ENCODE data around the gene ANKRD44. TPM values are rescaled to one million over a fixed set of nuclear protein-coding genes. Genes with fewer than 3 reads are reported as not detected.

ANKRD44 gene
- total RNA-seq, 1 donor from 2014 or later = 4.3 TPM

DNA sequence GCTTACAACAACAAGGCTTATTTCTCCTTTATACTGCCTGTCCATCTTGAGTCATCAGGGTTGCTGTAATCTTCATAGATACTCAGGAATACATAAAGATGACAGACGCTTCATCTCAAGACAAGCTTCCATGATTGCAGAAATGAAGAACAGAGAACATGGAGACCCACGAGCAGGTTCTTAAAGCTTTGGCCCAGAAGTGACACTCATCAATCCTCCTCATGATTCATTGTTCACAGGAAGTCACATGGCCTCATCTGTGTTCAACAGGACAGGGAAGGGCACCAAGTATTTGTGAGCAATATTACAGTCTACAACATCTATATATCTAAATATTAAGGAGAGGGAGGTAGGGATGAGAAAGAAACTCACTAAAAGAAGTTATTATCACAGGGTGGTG, 347.5 kb downstream of the ANKRD44 start:
- TF ChIP-seq, protein P1, sequence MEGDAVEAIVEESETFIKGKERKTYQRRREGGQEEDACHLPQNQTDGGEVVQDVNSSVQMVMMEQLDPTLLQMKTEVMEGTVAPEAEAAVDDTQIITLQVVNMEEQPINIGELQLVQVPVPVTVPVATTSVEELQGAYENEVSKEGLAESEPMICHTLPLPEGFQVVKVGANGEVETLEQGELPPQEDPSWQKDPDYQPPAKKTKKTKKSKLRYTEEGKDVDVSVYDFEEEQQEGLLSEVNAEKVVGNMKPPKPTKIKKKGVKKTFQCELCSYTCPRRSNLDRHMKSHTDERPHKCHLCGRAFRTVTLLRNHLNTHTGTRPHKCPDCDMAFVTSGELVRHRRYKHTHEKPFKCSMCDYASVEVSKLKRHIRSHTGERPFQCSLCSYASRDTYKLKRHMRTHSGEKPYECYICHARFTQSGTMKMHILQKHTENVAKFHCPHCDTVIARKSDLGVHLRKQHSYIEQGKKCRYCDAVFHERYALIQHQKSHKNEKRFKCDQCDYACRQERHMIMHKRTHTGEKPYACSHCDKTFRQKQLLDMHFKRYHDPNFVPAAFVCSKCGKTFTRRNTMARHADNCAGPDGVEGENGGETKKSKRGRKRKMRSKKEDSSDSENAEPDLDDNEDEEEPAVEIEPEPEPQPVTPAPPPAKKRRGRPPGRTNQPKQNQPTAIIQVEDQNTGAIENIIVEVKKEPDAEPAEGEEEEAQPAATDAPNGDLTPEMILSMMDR (IDR thresholded peaks at IDR 0.05; ENCODE audit: insufficient read depth, low read length, poor library complexity, severe bottlenecking) = no peak
- Histone ChIP-seq H3K4me3 (ENCODE audit: low read depth, low read length) (no peak overlapping the region), H3K36me3 (ENCODE audit: control insufficient read depth, insufficient read depth, low read length) (no peaks in the 10 kb centered on the region), H3K27me3 (ENCODE audit: control insufficient read depth, insufficient read depth, low read length) (no peaks in the 10 kb centered on the region)
- no peak for DNase-seq (ENCODE audit: low read depth)

DNA sequence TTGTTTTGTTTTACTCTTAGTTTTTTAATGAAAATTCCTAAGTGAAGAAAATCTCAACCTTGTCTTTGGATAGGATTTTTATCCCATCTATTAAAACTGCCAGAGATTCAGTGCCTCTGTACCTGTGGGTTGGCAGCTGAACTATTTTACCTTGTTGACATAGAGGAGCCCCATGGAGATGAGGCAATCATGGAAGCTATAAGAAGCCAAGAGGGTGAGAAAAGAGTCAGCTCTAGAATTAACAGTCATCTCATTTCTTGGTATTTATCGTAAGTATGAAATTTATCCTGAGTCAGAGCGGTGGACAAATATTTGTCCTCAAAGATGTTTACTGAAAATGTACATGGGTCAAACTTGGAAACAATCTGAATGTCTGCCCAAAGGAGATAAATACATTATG, 348.3 kb downstream of the ANKRD44 start:
- TF ChIP-seq, protein P1 (IDR thresholded peaks at IDR 0.05; ENCODE audit: insufficient read depth, low read length, poor library complexity, severe bottlenecking) = no peak
- Histone ChIP-seq H3K27me3 (ENCODE audit: control insufficient read depth, insufficient read depth, low read length) (no peaks in the 10 kb centered on the region), H3K36me3 (ENCODE audit: control insufficient read depth, insufficient read depth, low read length) (no peaks in the 10 kb centered on the region), H3K4me3 (ENCODE audit: low read depth, low read length) (no peak overlapping the region)
- DNase-seq (ENCODE audit: low read depth) = no peak

DNA sequence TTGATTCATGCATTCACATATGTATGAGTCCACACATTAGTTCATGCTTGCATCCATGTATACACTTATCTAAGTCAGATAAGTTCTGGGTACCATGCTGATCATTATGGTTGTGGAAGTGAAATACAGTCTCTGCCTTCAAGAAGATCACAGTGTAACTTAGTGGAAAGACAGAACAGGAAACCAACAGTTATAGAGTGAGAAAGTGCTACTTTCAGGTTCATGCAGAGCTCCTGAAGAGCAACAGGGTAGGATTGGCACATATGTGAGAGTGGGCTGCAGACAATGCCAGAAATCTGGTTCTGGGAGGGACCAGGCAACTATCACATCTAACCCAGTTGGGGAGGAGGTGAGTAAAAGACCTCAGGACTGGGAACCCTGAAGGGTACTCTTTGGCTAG, 348.7 kb downstream of the ANKRD44 start:
- no peak for DNase-seq (ENCODE audit: low read depth)
- no peaks in the 10 kb centered on the region for H3K36me3 ChIP-seq (ENCODE audit: control insufficient read depth, insufficient read depth, low read length)
- no peak overlapping the region for H3K4me3 ChIP-seq (ENCODE audit: low read depth, low read length)
- TF ChIP-seq, protein P1 (IDR thresholded peaks at IDR 0.05; ENCODE audit: insufficient read depth, low read length, poor library complexity, severe bottlenecking) = no peak
- no peaks in the 10 kb centered on the region for H3K27me3 ChIP-seq (ENCODE audit: control insufficient read depth, insufficient read depth, low read length)

DNA sequence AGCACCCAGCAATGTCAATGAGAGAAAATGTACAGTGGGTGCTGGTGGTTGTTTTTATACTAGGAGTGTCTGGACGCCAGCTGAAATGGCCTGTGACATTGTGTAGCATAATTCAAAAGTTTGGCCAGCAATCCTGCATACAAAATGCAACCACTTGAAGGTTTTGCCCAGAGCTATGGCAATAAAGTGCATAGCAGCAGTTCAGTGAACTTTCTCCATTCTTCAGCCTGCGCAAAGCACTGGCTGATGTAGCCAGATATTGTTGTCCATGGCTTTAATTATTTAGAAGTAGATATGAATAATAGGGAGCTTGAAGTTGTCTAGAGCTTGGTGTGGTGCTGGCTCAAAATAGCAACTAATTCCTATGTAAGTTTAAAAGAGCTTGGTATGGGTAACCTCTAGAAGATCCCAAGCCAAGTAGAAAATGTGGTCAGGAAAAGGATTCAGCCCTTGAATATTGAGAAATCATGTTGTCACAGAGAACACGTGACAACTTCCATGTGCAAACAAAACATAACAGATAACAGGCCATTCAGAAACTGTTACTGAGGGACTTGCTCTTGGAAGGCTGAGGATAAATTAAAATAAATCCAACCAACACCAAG, 350.7 kb downstream of the ANKRD44 start:
- H3K4me3 ChIP-seq (ENCODE audit: low read depth, low read length) = no peak overlapping the region
- no peak for DNase-seq (ENCODE audit: low read depth)
- no peaks in the 10 kb centered on the region for H3K36me3 ChIP-seq (ENCODE audit: control insufficient read depth, insufficient read depth, low read length)
- no peaks in the 10 kb centered on the region for H3K27me3 ChIP-seq (ENCODE audit: control insufficient read depth, insufficient read depth, low read length)
- TF ChIP-seq, protein P1 (IDR thresholded peaks at IDR 0.05; ENCODE audit: insufficient read depth, low read length, poor library complexity, severe bottlenecking) = no peak

DNA sequence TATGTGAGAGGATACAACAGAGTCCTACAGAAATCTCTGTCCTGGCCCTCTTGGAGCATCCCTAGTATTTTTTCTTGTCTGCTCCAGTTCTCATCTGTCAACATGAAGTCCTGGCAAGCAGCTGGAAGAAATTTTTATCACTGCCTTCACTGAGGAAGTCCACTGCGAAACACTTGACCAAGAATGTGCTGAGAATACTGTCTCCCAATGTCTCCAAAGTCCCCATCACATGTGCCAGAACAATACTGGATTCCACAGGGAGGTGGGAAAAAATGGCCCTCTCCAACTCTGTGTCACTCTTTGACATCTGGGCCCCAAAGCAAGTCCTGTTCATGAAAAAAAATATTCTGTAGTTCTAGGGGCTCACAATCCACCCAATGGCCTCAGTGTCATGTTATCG, 351.3 kb downstream of the ANKRD44 start:
- no peak for DNase-seq (ENCODE audit: low read depth)
- TF ChIP-seq, protein P1 (IDR thresholded peaks at IDR 0.05; ENCODE audit: insufficient read depth, low read length, poor library complexity, severe bottlenecking) = no peak

DNA sequence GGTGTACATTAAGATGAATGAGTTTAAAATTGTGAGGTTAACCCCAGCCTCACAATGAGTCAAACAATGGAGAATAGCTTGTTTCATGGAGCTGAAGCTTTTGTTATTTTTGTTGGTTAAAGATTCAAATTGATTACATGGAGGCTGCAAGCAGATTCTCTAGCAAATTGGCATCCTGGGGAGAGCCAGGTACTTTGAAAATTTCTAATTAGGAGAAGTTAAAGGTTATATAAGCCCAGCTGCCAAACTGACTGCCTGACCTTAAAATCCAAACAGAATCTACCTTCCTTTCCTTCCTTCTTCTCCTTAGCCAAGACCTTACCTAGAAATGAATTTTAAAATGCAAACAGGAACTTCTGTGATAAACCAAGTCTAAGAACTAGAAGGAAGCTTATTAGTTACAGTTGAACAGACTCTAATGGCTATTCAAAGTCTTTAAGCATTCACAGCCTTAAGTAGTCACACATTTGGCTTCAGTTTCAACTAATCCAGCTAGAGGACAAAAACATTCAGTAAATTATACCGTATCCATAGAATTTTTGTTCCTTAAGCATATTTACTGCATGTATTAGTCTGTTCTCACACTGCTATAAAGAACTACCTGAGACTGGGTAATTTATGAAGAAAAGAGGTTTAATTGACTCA, 352.6 kb downstream of the ANKRD44 start:
- TF ChIP-seq, protein P1 (IDR thresholded peaks at IDR 0.05; ENCODE audit: insufficient read depth, low read length, poor library complexity, severe bottlenecking) = no peak
- Histone ChIP-seq H3K4me3 (ENCODE audit: low read depth, low read length) (no peak overlapping the region), H3K27me3 (ENCODE audit: control insufficient read depth, insufficient read depth, low read length) (no peaks in the 10 kb centered on the region), H3K36me3 (ENCODE audit: control insufficient read depth, insufficient read depth, low read length) (no peaks in the 10 kb centered on the region)
- no peak for DNase-seq (ENCODE audit: low read depth)

More for the DNA sequence above, 351.3 kb downstream of the ANKRD44 start:
- H3K36me3 ChIP-seq (ENCODE audit: control insufficient read depth, insufficient read depth, low read length) = no peaks in the 10 kb centered on the region
- H3K27me3 ChIP-seq (ENCODE audit: control insufficient read depth, insufficient read depth, low read length) = no peaks in the 10 kb centered on the region
- no peak overlapping the region for H3K4me3 ChIP-seq (ENCODE audit: low read depth, low read length)

Measured in kidney epithelial cell (primary cell).